NCI-H526 (cell line): Measurements from ENCODE around the gene TIMM29.
"Not testable (repeated sequence)": the region's sequence is repeated elsewhere in the genome, so short reads cannot be mapped to it uniquely, and the experiment has no call there.

Experiments used
- DNase-seq, 2 experiments: peaks; one replicate each; lab custom pipeline; 2025; lab: John Stamatoyannopoulos, UW

Gene TIMM29

GRCh38 chr19:10945264-10945663 lies 16.7 kb downstream of the TIMM29 start:
- DNase-seq: no peak

GRCh38 chr19:10946958-10947657 lies 18.5 kb downstream of the TIMM29 start:
- DNase-seq: no peak

GRCh38 chr19:10952809-10953208 lies 24.2 kb downstream of the TIMM29 start:
- peak; percentile 56 to 81 for DNase-seq

GRCh38 chr19:10959277-10959968 lies 30.8 kb downstream of the TIMM29 start:
- DNase-seq: not testable (repeated sequence)

GRCh38 chr19:10960314-10961072 lies 31.9 kb downstream of the TIMM29 start, which contains the start of gene SMARCA4:
TSS of gene SMARCA4 (plus strand) at chr19:10961030. CDS start at chr19:10984152, 23,122 bp downstream.
- DNase-seq: peak; percentile 52 to 95

- DNase-seq: peak in 1 of 2 experiments; percentile 44
Measured at GRCh38 chr19:10961073-10961860, 32.7 kb downstream of the TIMM29 start.

- DNase-seq: no peak
Measured at GRCh38 chr19:10962863-10963262, 34.3 kb downstream of the TIMM29 start.

- DNase-seq: no peak
Measured at GRCh38 chr19:10963865-10964264, 35.3 kb downstream of the TIMM29 start.

- DNase-seq: no peak
Measured at GRCh38 chr19:10964903-10965302, 36.3 kb downstream of the TIMM29 start.

- DNase-seq: no peak
Measured at GRCh38 chr19:10965398-10965797, 36.8 kb downstream of the TIMM29 start.

- DNase-seq: peak in 1 of 2 experiments; percentile 11
Measured at GRCh38 chr19:10966809-10967208, 38.2 kb downstream of the TIMM29 start.

GRCh38 chr19:10968527-10969135 lies 40.0 kb downstream of the TIMM29 start:
- peak in 1 of 2 experiments; percentile 24 for DNase-seq

GRCh38 chr19:10971107-10971726 lies 42.6 kb downstream of the TIMM29 start:
- DNase-seq: no peak

GRCh38 chr19:10975374-10976130 lies 46.9 kb downstream of the TIMM29 start:
- no peak for DNase-seq

GRCh38 chr19:10976131-10976892 lies 47.7 kb downstream of the TIMM29 start:
- no peak for DNase-seq

- DNase-seq: no peak
Measured at GRCh38 chr19:10977742-10978092, 49.1 kb downstream of the TIMM29 start.
